ENCODE results near the gene MYRIP. TPM values are rescaled to one million over a fixed set of nuclear protein-coding genes. Genes with fewer than 3 reads are reported as not detected.

Gene MYRIP
- total RNA-seq, 4 donors from 2014 or later, result 2.4 to 9.8 (median 4.4) TPM

GRCh38 chr3:40166997-40167396 is 357.6 kb downstream of the MYRIP start:
- TF ChIP-seq CTCF (IDR thresholded peaks at IDR 0.05; ENCODE audit: low read depth), result no peak

- no peak for TF ChIP-seq CTCF (IDR thresholded peaks at IDR 0.05; ENCODE audit: low read depth)
Observed at GRCh38 chr3:40167958-40168357, 358.5 kb downstream of the MYRIP start.

GRCh38 chr3:40169983-40170382 is 360.6 kb downstream of the MYRIP start:
- TF ChIP-seq CTCF (IDR thresholded peaks at IDR 0.05; ENCODE audit: low read depth), result no peak

GRCh38 chr3:40170395-40170794 is 361.0 kb downstream of the MYRIP start:
- TF ChIP-seq CTCF (IDR thresholded peaks at IDR 0.05; ENCODE audit: low read depth), result no peak

- no peak for TF ChIP-seq CTCF (IDR thresholded peaks at IDR 0.05; ENCODE audit: low read depth)
Observed at GRCh38 chr3:40172560-40172959, 363.2 kb downstream of the MYRIP start.

- TF ChIP-seq CTCF (IDR thresholded peaks at IDR 0.05; ENCODE audit: low read depth), result no peak
Observed at GRCh38 chr3:40173227-40173721, 363.9 kb downstream of the MYRIP start.

GRCh38 chr3:40178012-40178594 is 368.7 kb downstream of the MYRIP start:
- TF ChIP-seq CTCF (IDR thresholded peaks at IDR 0.05; ENCODE audit: low read depth), result no peak
